T-helper 2 cell treated with Interferon-gamma antibody and Interleukin-4, amounts not matched to agents 100 ng/mL and 5 ng/mL, for 36 hours (primary cell): ENCODE measurements around the gene KAT8. TPM values are rescaled to one million over a fixed set of nuclear protein-coding genes. Genes with fewer than 3 reads are reported as not detected.

ENCODE experiments used
- intact Hi-C: fragments of 100-400 bp; cut with micrococcal nuclease; formaldehyde crosslinking; loops from one replicate; pipeline ENCODE4 v1.15.1; 2023
- total RNA-seq: library from RNA; stranded (reverse); gene quantifications from 2 replicates; pipeline ENCODE4 v1.2.3, GENCODE V29; 2022

Gene KAT8
- total RNA-seq, 1 donor from 2014 or later = 57.3 TPM

- intact Hi-C loops = no loop called here
Measured at GRCh38 chr16:31106509-31107464, 10.7 kb upstream of the KAT8 start.

GRCh38 chr16:31107465-31107867 lies 10.0 kb upstream of the KAT8 start:
- intact Hi-C loops = no loop called here

GRCh38 chr16:31108035-31108793 lies 9.2 kb upstream of the KAT8 start, which contains the start of gene BCKDK:
Gene BCKDK, plus strand, starts transcription at chr16:31108386. Its CDS starts 838 bp downstream, at chr16:31109224.
- intact Hi-C loops = loop anchor here (2.0 kb wide), 1 partner anchor 35 kb away; no protein-coding TSS in a partner anchor

- intact Hi-C loops = loop anchor here (2.0 kb wide), 1 partner anchor 34 kb away; no protein-coding TSS in a partner anchor
Measured at GRCh38 chr16:31108794-31109558, 8.5 kb upstream of the KAT8 start.

- intact Hi-C loops = loop anchor here (2.0 kb wide), 1 partner anchor 33 kb away; no protein-coding TSS in a partner anchor
Measured at GRCh38 chr16:31109622-31110021, 7.8 kb upstream of the KAT8 start.

- intact Hi-C loops = no loop called here
Measured at GRCh38 chr16:31110106-31111034, 7.1 kb upstream of the KAT8 start.

- intact Hi-C loops = no loop called here
Measured at GRCh38 chr16:31111881-31112466, 5.5 kb upstream of the KAT8 start.

- intact Hi-C loops = no loop called here
Measured at GRCh38 chr16:31112711-31113110, 4.8 kb upstream of the KAT8 start.

GRCh38 chr16:31113121-31114120 lies 4.0 kb upstream of the KAT8 start:
- intact Hi-C loops = no loop called here

GRCh38 chr16:31114468-31114867 lies 3.0 kb upstream of the KAT8 start:
- intact Hi-C loops = no loop called here

- intact Hi-C loops = loop anchor here (5.0 kb wide), 1 partner anchor 86 kb away; the partner anchor contains the start of gene STX4
Measured at GRCh38 chr16:31118223-31119155, 1.0 kb downstream of the KAT8 start.

- intact Hi-C loops = no loop called here
Measured at GRCh38 chr16:31120129-31120528, 2.7 kb downstream of the KAT8 start.

- intact Hi-C loops = no loop called here
Measured at GRCh38 chr16:31125844-31126243, 8.4 kb downstream of the KAT8 start.

GRCh38 chr16:31127182-31127581 lies 9.7 kb downstream of the KAT8 start:
- intact Hi-C loops = no loop called here

- intact Hi-C loops = no loop called here
Measured at GRCh38 chr16:31128711-31129567, 11.5 kb downstream of the KAT8 start.
